ENCODE measurements around the gene TFEB.
"Not testable (repeated sequence)": the region's sequence is repeated elsewhere in the genome, so short reads cannot be mapped to it uniquely, and the experiment has no call there.

Gene TFEB

DNA sequence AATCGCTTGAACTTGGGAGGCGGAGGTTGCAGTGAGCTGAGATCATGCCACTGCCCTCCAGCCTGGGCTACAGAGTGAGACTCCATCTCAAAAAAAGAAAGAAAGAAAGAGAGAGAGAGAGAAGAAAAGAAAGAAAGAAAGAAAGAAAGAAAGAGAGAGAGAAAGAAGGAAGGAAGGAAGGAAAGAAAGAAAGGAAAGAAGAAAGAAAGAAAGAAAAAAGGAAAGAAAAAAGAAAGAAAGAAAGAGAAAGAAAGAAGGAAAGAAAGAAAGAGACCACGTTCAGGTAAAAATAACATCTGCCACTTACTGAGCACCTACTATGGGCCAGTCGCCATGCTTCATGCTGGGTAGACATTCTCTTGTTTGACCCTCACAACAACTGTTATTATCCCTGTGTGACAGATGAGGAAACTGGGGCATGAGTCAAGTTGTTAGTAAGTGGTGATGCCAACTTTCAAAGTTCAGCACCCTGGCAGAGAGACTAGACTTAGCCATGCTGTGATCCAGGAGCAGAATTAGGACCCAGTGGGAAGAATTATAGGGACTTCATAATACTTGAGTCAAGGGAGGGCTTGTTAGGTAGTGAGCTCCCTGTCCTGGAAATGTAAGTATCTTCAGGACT lies 30.7 kb upstream of the TFEB start:
- not testable (repeated sequence) for DNase-seq (ENCODE audit: low read depth in 2 of 2)

GRCh38 chr6:41763470-41763869 lies 28.1 kb upstream of the TFEB start:
- DNase-seq (ENCODE audit: low read depth in 2 of 2) = no peak

DNA sequence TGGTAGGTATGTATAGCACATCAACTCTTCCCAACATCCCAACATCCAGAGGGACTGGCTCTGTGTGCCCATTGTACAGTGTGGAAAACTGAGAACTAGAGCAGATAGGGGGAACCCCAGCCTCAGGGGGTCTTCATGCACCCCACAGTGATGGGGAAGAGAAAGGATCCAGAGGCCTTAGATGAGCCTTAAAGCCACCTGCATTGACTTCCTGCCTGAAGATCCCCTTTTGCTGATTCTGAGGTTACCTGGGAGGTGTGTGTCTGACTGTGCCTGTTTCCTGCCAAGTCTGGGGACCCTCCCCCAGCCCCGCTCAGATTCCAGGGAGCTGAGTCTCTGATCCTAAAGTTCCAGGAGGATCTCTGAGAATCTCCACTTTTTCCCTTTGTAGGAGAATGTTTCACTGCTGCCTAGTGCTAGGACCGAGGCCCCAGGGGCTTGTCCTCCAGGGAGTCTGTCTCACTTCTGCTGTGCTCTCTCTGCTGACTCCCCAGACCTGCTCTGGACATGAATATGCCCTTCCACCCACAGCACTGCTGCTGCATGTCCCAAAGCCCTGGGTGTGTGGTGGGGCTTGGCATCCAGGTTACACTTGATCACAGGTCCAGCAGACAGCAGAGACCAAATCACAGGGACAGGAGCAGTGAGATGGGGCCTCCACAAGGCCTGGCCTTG lies 24.6 kb upstream of the TFEB start:
- no peak for DNase-seq (ENCODE audit: low read depth in 2 of 2)

DNA sequence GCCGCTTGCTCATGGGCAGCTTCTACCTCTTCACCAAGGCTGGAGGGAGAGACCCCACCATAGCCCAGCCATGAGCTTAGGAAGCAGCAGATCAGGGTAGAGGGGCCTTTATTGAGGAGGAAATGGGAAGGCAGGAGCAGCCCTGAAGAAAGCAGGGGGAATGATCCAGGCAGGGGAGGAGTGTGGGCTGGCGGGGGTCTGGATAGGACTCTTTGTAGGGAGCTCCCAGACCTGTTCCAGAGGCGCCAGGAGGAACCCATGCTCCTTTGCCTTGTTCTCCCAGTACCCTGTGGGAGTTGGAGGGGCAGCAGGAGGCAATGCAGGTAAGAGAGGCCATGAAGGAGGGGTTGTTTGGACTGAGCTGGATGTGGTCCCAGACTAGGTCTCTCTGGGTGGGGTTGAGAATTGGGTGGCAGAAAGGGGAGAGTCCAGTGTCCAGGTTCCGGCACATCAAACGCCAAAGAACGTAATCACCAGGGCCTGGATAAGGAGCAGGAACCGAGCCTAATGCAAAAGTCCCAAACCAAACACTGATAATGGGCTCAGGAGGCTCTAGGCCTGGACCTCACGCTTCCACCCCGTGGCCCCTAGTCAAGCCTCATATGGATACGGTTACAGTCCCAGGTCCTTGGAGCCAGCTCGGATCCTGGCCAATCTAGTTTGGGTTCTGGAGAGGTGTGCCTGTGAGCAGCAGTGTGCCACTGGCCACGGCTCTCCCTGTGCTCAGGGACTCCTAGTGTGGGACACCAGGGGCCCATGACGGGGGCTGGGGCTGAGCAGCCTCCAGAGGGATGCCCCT lies 23.9 kb upstream of the TFEB start:
- DNase-seq (ENCODE audit: low read depth in 2 of 2) = no peak

DNA sequence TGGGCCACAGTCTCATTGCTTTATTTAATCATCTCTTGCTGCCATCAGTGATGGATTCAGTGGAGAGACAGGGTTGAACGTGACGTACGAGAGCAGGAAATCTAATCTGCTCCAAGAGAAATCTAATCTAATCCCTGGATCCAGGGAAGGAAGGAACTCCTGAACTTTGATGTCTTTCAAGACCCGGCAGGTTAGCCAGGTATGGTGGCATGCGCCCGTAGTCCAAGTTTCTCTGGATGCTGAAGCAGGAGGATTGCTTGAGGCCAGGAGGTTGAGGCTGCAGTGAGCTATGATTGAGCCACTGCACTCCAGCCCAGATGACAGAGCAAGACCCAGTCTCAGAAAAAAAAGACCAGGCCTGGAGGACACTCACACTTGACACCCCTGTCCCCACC lies 23.2 kb upstream of the TFEB start:
- no peak for DNase-seq (ENCODE audit: low read depth in 2 of 2)

DNA sequence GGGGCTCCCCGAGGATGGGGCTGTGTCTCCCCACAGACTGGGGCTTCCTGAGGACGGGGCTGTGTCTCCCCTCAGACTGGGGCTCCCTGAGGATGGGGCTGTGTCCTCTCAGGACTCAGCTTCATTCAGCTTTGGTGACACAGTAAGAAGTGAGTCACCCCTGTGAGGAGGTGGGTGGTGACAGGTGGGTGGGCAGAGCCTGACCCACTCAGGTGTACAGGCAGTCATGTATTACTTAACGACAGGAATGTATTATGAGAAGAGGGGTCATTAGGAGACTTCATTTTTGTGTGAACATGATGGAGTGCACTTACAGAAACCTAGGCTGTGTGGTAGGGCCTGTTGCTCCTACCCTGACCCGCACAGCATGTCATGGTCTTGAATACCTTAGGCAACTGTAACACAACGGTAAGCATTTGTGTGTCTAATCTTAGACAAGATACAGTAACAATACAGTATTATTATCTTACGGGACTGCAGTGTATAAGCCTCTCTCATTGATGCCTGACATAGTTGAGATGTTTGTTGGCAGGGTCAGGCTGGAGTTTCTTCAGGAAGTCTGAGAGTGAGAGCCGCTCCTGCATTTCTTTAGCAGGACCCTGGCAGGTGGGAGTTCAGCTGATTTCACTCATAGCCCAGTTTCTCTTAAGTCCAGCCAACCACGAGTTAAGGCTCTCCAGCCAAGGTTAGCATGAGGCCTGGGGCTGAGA lies 22.7 kb upstream of the TFEB start:
- no peak for DNase-seq (ENCODE audit: low read depth in 2 of 2)

GRCh38 chr6:41757271-41757670 lies 21.9 kb upstream of the TFEB start:
- DNase-seq (ENCODE audit: low read depth in 2 of 2) = no peak

DNA sequence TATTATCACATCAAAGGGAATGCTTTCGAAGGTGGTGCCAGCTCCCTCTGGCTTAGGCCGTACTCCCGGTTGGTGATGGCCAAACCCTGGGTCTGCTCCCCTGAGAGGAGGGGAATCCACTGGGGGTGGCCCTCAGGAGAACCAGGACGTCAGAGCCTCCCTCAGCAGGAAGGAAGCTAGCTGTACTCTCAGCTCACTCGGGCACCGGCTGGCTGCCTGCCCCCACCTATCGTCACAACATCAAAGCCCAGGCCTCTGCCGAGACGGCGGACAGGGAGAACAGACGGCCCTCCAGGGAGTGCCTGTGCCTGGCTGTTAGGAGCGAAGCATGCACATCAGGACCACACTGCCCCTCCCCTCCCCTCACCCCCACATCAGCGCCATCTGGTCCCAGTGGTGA lies 20.9 kb upstream of the TFEB start:
- DNase-seq (ENCODE audit: low read depth in 2 of 2) = no peak

GRCh38 chr6:41755895-41756294 lies 20.5 kb upstream of the TFEB start:
- DNase-seq (ENCODE audit: low read depth in 2 of 2) = no peak

- no peak for DNase-seq (ENCODE audit: low read depth in 2 of 2)
Measured at GRCh38 chr6:41750374-41750773, 15.0 kb upstream of the TFEB start.

DNA sequence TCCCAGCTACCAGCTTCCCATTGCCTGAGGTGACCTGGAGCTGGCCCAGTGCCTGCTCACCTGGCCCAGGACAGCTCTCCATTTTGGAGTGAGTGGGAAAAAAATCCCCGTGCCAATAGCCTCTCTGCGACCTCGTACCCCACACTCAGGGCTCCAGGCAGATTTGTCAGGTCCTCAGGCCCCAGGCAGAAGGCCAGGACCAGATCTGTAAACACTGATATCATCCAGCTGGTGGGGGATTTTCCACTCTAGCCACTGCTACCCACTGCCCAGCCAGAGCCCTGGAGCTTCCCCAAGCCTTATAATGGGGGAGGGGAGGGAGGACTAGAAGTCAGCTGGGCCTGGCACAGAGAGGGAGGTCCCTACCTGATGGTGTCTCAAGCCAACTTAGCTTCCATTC lies 13.1 kb upstream of the TFEB start:
- no peak for DNase-seq (ENCODE audit: low read depth in 2 of 2)

DNA sequence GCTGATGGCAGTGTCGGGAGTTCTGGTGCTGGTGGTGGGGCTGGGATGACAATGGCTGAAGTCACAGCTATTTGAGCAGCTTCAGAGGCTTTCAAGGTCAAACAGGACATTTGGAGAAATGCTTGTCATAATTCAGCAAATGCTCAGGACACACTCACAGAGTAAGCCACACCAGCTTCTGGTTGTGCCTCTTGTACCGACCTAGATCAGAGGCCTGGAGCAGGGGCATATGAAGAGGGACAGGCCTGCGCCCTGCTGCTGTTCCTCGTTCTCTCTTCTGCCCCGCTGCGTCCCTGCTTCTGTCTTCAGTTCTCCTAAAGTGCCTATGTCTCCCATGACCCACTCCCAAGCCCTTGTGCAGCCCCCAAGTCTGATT lies 12.7 kb upstream of the TFEB start:
- no peak for DNase-seq (ENCODE audit: low read depth in 2 of 2)

GRCh38 chr6:41747256-41748101 lies 12.1 kb upstream of the TFEB start, which contains the start of gene PGC:
PGC (minus strand) TSS chr6:41747397; CDS start chr6:41747334, 63 bp downstream.
- no peak for DNase-seq (ENCODE audit: low read depth in 2 of 2)

GRCh38 chr6:41746107-41746506 lies 10.7 kb upstream of the TFEB start:
- no peak for DNase-seq (ENCODE audit: low read depth in 2 of 2)

- no peak for DNase-seq (ENCODE audit: low read depth in 2 of 2)
Measured at GRCh38 chr6:41744236-41744787, 8.9 kb upstream of the TFEB start.

GRCh38 chr6:41743406-41744235 lies 8.2 kb upstream of the TFEB start:
- no peak for DNase-seq (ENCODE audit: low read depth in 2 of 2)

DNA sequence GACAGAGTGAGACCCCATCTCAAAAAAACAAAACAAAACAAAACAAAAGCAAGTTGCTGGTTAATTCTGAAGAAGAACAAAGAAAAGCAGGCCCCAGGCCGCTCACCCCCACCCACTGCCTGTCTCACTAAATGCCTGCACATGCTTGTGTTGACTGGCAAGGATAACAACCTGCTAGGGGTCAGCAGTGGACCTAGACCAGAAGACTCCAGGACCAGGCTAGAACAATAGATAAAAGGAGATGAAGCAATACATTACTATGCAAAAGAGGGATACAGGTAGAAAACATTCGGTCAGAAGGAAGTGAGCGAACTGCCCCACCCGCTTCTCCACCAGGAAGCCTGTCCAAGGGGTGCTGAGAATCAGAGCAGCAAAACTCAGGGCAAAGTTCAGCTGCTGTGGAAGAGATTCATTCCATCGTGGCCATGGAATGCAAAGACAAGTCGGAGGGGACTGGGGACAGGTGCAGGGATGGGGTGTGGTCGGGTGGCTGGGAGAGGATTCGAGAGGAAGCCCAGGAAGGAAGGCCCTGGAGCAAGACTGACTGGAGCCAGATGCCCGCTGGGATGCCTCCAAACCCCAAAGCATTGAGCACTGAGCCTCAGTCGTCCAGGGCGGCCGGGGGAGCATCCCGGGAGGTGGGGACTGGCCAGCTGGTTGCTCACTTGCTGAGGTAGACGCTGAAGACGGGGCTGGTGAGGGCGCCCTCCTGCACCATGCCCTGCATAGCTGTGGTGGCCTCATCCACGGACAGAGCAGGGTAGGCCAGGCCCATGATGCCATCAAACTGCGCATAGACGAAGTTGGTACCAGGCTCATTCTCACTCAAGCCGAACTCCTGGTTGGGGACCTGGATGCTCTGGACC lies 6.5 kb upstream of the TFEB start:
- DNase-seq (ENCODE audit: low read depth in 2 of 2) = no peak

- no peak for DNase-seq (ENCODE audit: low read depth in 2 of 2)
Measured at GRCh38 chr6:41740366-41741162, 5.2 kb upstream of the TFEB start.
